Omental fat pad (tissue), 4 donors: ENCODE results near the gene DUSP7. TPM values are rescaled to one million over a fixed set of nuclear protein-coding genes. Genes with fewer than 3 reads are reported as not detected.

Source experiments
- ATAC-seq: fragments of 150-250 bp; one replicate; pipeline ENCODE4 v1.9.1; 2016; ENCODE audit warnings: mild to moderate bottlenecking, moderate library complexity; ENCODE audit not compliant: low FRiP score
- DNase-seq: peaks from one replicate; pipeline ENCODE4 v3.0.0-alpha.2; 2019; ENCODE audit warnings: low spot score
- CTCF ChIP-seq, 3 donors: fragments of 450-650 bp; IDR thresholded peaks; one replicate each; pipeline ENCODE4 v1.5.1; 2016 to 2017; ENCODE audit warnings: antibody characterized with exemption in 3 of 3, mild to moderate bottlenecking in 3 of 3, moderate library complexity in 2 of 3
- total RNA-seq, 4 donors: library from RNA; depleted of rRNA; stranded (reverse); fragments of >200 nt; gene quantifications; one replicate each; pipeline ENCODE4 v1.1.0, GENCODE V29; 2016

DUSP7 gene
- total RNA-seq, 4 donors from 2014 or later: 5.5 to 22.2 (median 16.8) TPM

- DNase-seq (no peak), ATAC-seq (no peak)
- TF ChIP-seq CTCF (IDR thresholded peaks at IDR 0.05): no peak
Observed at GRCh38 chr3:52079958-52080357, 23.6 kb upstream of the DUSP7 start.

GRCh38 chr3:52078781-52079560 lies 22.6 kb upstream of the DUSP7 start:
- TF ChIP-seq CTCF (IDR thresholded peaks at IDR 0.05): no peak
- ATAC-seq: no peak
- DNase-seq: no peak

DNA sequence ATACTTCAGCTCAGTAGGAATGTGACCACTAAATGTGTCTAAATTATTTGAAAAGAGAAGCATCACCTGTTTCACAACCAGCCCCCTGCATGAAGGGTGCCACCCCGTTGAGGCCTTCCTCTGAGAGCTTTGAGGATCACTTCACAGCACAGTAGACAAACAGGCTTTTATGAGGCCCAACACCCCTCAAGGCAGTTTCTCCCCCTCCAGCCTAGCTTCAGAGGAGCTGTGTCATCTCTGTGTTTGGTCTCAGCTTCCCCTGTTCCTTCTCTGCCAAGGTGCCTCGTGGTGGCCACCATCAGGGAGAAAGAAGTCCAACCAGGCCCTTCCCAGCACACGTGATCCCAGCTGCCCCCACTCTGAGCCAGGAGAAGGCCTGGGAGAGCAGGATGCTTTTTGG lies 21.6 kb upstream of the DUSP7 start:
- TF ChIP-seq CTCF (IDR thresholded peaks at IDR 0.05): no peak
- DNase-seq (no peak), ATAC-seq (no peak)

GRCh38 chr3:52076896-52077780 lies 20.8 kb upstream of the DUSP7 start:
- TF ChIP-seq CTCF (IDR thresholded peaks at IDR 0.05): no peak
- DNase-seq (no peak), ATAC-seq (no peak)

GRCh38 chr3:52073490-52073889 lies 17.1 kb upstream of the DUSP7 start:
- DNase-seq (no peak), ATAC-seq (no peak)
- TF ChIP-seq CTCF (IDR thresholded peaks at IDR 0.05): no peak

DNA sequence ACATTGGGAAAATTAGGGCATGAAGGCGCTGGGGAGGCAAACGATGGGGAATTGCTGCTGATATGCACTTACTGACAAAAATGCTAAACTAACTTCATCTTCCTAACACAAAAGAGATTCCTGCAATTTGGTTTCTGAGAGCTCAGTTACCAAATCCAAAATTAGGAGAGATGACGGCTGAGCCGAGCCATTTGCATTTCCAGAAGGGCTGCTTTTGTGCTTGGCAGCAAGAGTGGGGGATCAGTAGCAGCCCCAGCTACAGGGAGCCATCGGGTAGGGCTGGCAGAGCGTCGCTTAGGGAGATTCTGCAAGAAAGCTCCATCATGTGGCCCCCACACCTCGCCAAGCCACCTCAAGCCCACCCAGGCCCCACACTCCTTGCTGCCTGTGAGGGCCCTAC lies 16.1 kb upstream of the DUSP7 start:
- no peak for ATAC-seq
- DNase-seq: no peak
- no peak for TF ChIP-seq CTCF (IDR thresholded peaks at IDR 0.05)
